ENCODE results near the gene ANTKMT.

ANTKMT gene

GRCh38 chr16:720990-721764 lies at the start of gene ANTKMT:
ANTKMT (plus strand) TSS chr16:721146; CDS start chr16:721275, 129 bp downstream.
- Histone ChIP-seq H3K4me1 (ENCODE audit: control insufficient read depth in 5 of 5, insufficient read depth in 5 of 5, low read length in 5 of 5) (peaks cover 0 to 33% (median 26%) of the 10 kb centered on the region in 5 donors), H3K27ac (ENCODE audit: low read depth, low read length) (no peak within 1 kb of the TSS), H3K9me3 (ENCODE audit: control insufficient read depth in 5 of 5, low read length in 5 of 5) (no peaks in the 10 kb centered on the region), H3K4me3 (ENCODE audit: low read depth in 1 of 5, low read length in 5 of 5) (peak within 1 kb of the TSS; percentile 50 to 85 (median 72)), H3K27me3 (ENCODE audit: control insufficient read depth in 5 of 5, insufficient read depth in 4 of 5, low read length in 5 of 5) (peaks cover 13 to 24% (median 19%) of the 10 kb centered on the region in 5 donors), H3K36me3 (ENCODE audit: control insufficient read depth in 5 of 5, insufficient read depth in 5 of 5, low read length in 5 of 5) (no peaks in the 10 kb centered on the region), H3K9ac (ENCODE audit: low read length in 5 of 5) (peak within 1 kb of the TSS in 4 of 5 donors; percentile 54 to 87 (median 68))

GRCh38 chr16:671353-672131 lies 49.4 kb upstream of the ANTKMT start:
- Histone ChIP-seq H3K4me1 (ENCODE audit: control insufficient read depth in 5 of 5, insufficient read depth in 5 of 5, low read length in 5 of 5) (peaks cover 2 to 40% (median 37%) of the 10 kb centered on the region in 5 donors), H3K27ac (ENCODE audit: low read depth, low read length) (no peak overlapping the region), H3K9ac (ENCODE audit: low read length in 5 of 5) (no peak overlapping the region), H3K9me3 (ENCODE audit: control insufficient read depth in 5 of 5, low read length in 5 of 5) (no peaks in the 10 kb centered on the region), H3K27me3 (ENCODE audit: control insufficient read depth in 5 of 5, insufficient read depth in 4 of 5, low read length in 5 of 5) (no peaks in the 10 kb centered on the region), H3K4me3 (ENCODE audit: low read depth in 1 of 5, low read length in 5 of 5) (no peak overlapping the region), H3K36me3 (ENCODE audit: control insufficient read depth in 5 of 5, insufficient read depth in 5 of 5, low read length in 5 of 5) (peaks cover 0 to 52% (median 47%) of the 10 kb centered on the region in 5 donors)

GRCh38 chr16:672371-672770 lies 48.6 kb upstream of the ANTKMT start:
- Histone ChIP-seq H3K9me3 (ENCODE audit: control insufficient read depth in 5 of 5, low read length in 5 of 5) (no peaks in the 10 kb centered on the region), H3K27ac (ENCODE audit: low read depth, low read length) (no peak overlapping the region), H3K4me1 (ENCODE audit: control insufficient read depth in 5 of 5, insufficient read depth in 5 of 5, low read length in 5 of 5) (peaks cover 2 to 37% (median 34%) of the 10 kb centered on the region in 5 donors), H3K36me3 (ENCODE audit: control insufficient read depth in 5 of 5, insufficient read depth in 5 of 5, low read length in 5 of 5) (peaks cover 0 to 52% (median 47%) of the 10 kb centered on the region in 5 donors), H3K4me3 (ENCODE audit: low read depth in 1 of 5, low read length in 5 of 5) (no peak overlapping the region), H3K9ac (ENCODE audit: low read length in 5 of 5) (no peak overlapping the region), H3K27me3 (ENCODE audit: control insufficient read depth in 5 of 5, insufficient read depth in 4 of 5, low read length in 5 of 5) (peaks cover 0 to 4% (median 0%) of the 10 kb centered on the region in 5 donors)

- Histone ChIP-seq H3K9ac (ENCODE audit: low read length in 5 of 5) (no peak overlapping the region), H3K9me3 (ENCODE audit: control insufficient read depth in 5 of 5, low read length in 5 of 5) (no peaks in the 10 kb centered on the region), H3K27ac (ENCODE audit: low read depth, low read length) (no peak overlapping the region), H3K4me1 (ENCODE audit: control insufficient read depth in 5 of 5, insufficient read depth in 5 of 5, low read length in 5 of 5) (peaks cover 0 to 33% (median 31%) of the 10 kb centered on the region in 5 donors), H3K36me3 (ENCODE audit: control insufficient read depth in 5 of 5, insufficient read depth in 5 of 5, low read length in 5 of 5) (peaks cover 0 to 52% (median 47%) of the 10 kb centered on the region in 5 donors), H3K27me3 (ENCODE audit: control insufficient read depth in 5 of 5, insufficient read depth in 4 of 5, low read length in 5 of 5) (peaks cover 0 to 4% (median 0%) of the 10 kb centered on the region in 5 donors), H3K4me3 (ENCODE audit: low read depth in 1 of 5, low read length in 5 of 5) (no peak overlapping the region)
Observed at GRCh38 chr16:672851-673250, 48.1 kb upstream of the ANTKMT start.

- H3K36me3 ChIP-seq (ENCODE audit: control insufficient read depth in 5 of 5, insufficient read depth in 5 of 5, low read length in 5 of 5): peaks cover 0 to 52% (median 47%) of the 10 kb centered on the region in 5 donors
- peaks cover 0 to 29% (median 26%) of the 10 kb centered on the region in 5 donors for H3K4me1 ChIP-seq (ENCODE audit: control insufficient read depth in 5 of 5, insufficient read depth in 5 of 5, low read length in 5 of 5)
- H3K27ac ChIP-seq (ENCODE audit: low read depth, low read length): no peak overlapping the region
- no peaks in the 10 kb centered on the region for H3K9me3 ChIP-seq (ENCODE audit: control insufficient read depth in 5 of 5, low read length in 5 of 5)
- peaks cover 0 to 4% (median 0%) of the 10 kb centered on the region in 5 donors for H3K27me3 ChIP-seq (ENCODE audit: control insufficient read depth in 5 of 5, insufficient read depth in 4 of 5, low read length in 5 of 5)
- no peak overlapping the region for H3K4me3 ChIP-seq (ENCODE audit: low read depth in 1 of 5, low read length in 5 of 5)
- H3K9ac ChIP-seq (ENCODE audit: low read length in 5 of 5): no peak overlapping the region
Observed at GRCh38 chr16:673399-673991, 47.5 kb upstream of the ANTKMT start.

- Histone ChIP-seq H3K9me3 (ENCODE audit: control insufficient read depth in 5 of 5, low read length in 5 of 5) (no peaks in the 10 kb centered on the region), H3K36me3 (ENCODE audit: control insufficient read depth in 5 of 5, insufficient read depth in 5 of 5, low read length in 5 of 5) (peaks cover 0 to 49% (median 45%) of the 10 kb centered on the region in 5 donors), H3K27me3 (ENCODE audit: control insufficient read depth in 5 of 5, insufficient read depth in 4 of 5, low read length in 5 of 5) (peaks cover 0 to 4% (median 0%) of the 10 kb centered on the region in 5 donors), H3K4me1 (ENCODE audit: control insufficient read depth in 5 of 5, insufficient read depth in 5 of 5, low read length in 5 of 5) (peaks cover 0 to 25% (median 24%) of the 10 kb centered on the region in 5 donors), H3K9ac (ENCODE audit: low read length in 5 of 5) (no peak overlapping the region), H3K27ac (ENCODE audit: low read depth, low read length) (no peak overlapping the region), H3K4me3 (ENCODE audit: low read depth in 1 of 5, low read length in 5 of 5) (no peak overlapping the region)
Observed at GRCh38 chr16:674214-674881, 46.6 kb upstream of the ANTKMT start.

- Histone ChIP-seq H3K4me3 (ENCODE audit: low read depth in 1 of 5, low read length in 5 of 5) (peak within 1 kb of the TSS in 4 of 5 donors; percentile 21 to 58 (median 36)), H3K27ac (ENCODE audit: low read depth, low read length) (no peak within 1 kb of the TSS), H3K9ac (ENCODE audit: low read length in 5 of 5) (no peak within 1 kb of the TSS), H3K4me1 (ENCODE audit: control insufficient read depth in 5 of 5, insufficient read depth in 5 of 5, low read length in 5 of 5) (peaks cover 0 to 29% (median 23%) of the 10 kb centered on the region in 5 donors), H3K27me3 (ENCODE audit: control insufficient read depth in 5 of 5, insufficient read depth in 4 of 5, low read length in 5 of 5) (peaks cover 0 to 4% (median 0%) of the 10 kb centered on the region in 5 donors), H3K36me3 (ENCODE audit: control insufficient read depth in 5 of 5, insufficient read depth in 5 of 5, low read length in 5 of 5) (peaks cover 0 to 40% (median 37%) of the 10 kb centered on the region in 5 donors), H3K9me3 (ENCODE audit: control insufficient read depth in 5 of 5, low read length in 5 of 5) (no peaks in the 10 kb centered on the region)
Observed at GRCh38 chr16:674968-675883, 45.7 kb upstream of the ANTKMT start, which contains the start of gene RHBDL1. RHBDL1 (plus strand) TSS chr16:675671; CDS start chr16:675791, 120 bp downstream.

- H3K4me1 ChIP-seq (ENCODE audit: control insufficient read depth in 5 of 5, insufficient read depth in 5 of 5, low read length in 5 of 5): peaks cover 0 to 34% (median 27%) of the 10 kb centered on the region in 5 donors
- H3K27ac ChIP-seq (ENCODE audit: low read depth, low read length): no peak overlapping the region
- H3K4me3 ChIP-seq (ENCODE audit: low read depth in 1 of 5, low read length in 5 of 5): peak overlapping the region in 1 of 5 donors; percentile 58
- peaks cover 0 to 4% (median 0%) of the 10 kb centered on the region in 5 donors for H3K27me3 ChIP-seq (ENCODE audit: control insufficient read depth in 5 of 5, insufficient read depth in 4 of 5, low read length in 5 of 5)
- H3K9me3 ChIP-seq (ENCODE audit: control insufficient read depth in 5 of 5, low read length in 5 of 5): no peaks in the 10 kb centered on the region
- peaks cover 0 to 32% (median 29%) of the 10 kb centered on the region in 5 donors for H3K36me3 ChIP-seq (ENCODE audit: control insufficient read depth in 5 of 5, insufficient read depth in 5 of 5, low read length in 5 of 5)
- no peak overlapping the region for H3K9ac ChIP-seq (ENCODE audit: low read length in 5 of 5)
Observed at GRCh38 chr16:675884-676564, 44.9 kb upstream of the ANTKMT start.
